GM18909 (cell line): ENCODE measurements around the gene TCF4.
A peak's percentile ranks its signal among the peaks of the same experiment; 100 is the strongest.

ENCODE experiments used
- ATAC-seq: cut with Tn5 transposase; IDR thresholded peaks from one replicate; pipeline ENCODE4 v1.9.1; 2021; ENCODE audit warnings: mild to moderate bottlenecking; ENCODE audit not compliant: unreplicated experiment, poor library complexity

The TCF4 gene

GRCh38 chr18:55419947-55420664, 167.9 kb downstream of the TCF4 start:
- ATAC-seq, result peak; percentile 37

- ATAC-seq, result no peak
Observed at GRCh38 chr18:55419132-55419946, 168.7 kb downstream of the TCF4 start.

GRCh38 chr18:55418439-55418838, 169.6 kb downstream of the TCF4 start:
- ATAC-seq, result no peak

GRCh38 chr18:55416791-55417190, 171.2 kb downstream of the TCF4 start:
- ATAC-seq, result no peak

- ATAC-seq, result peak; percentile 87
Observed at GRCh38 chr18:55415258-55415871, 172.6 kb downstream of the TCF4 start.

GRCh38 chr18:55414475-55414874, 173.5 kb downstream of the TCF4 start:
- no peak for ATAC-seq

GRCh38 chr18:55413474-55413873, 174.5 kb downstream of the TCF4 start:
- no peak for ATAC-seq

GRCh38 chr18:55407774-55408535, 180.0 kb downstream of the TCF4 start:
- ATAC-seq, result no peak

- ATAC-seq, result no peak
Observed at GRCh38 chr18:55407191-55407590, 180.8 kb downstream of the TCF4 start.

- no peak for ATAC-seq
Observed at GRCh38 chr18:55406451-55406991, 181.5 kb downstream of the TCF4 start.

GRCh38 chr18:55405893-55406406, 182.0 kb downstream of the TCF4 start:
- ATAC-seq, result no peak

- ATAC-seq, result no peak
Observed at GRCh38 chr18:55405475-55405874, 182.5 kb downstream of the TCF4 start.

GRCh38 chr18:55404832-55405465, 183.0 kb downstream of the TCF4 start:
- ATAC-seq, result peak; percentile 45

- ATAC-seq, result no peak
Observed at GRCh38 chr18:55404136-55404830, 183.7 kb downstream of the TCF4 start.

- ATAC-seq, result no peak
Observed at GRCh38 chr18:55403421-55403949, 184.5 kb downstream of the TCF4 start.

GRCh38 chr18:55402731-55403405, 185.1 kb downstream of the TCF4 start:
- no peak for ATAC-seq

- no peak for ATAC-seq
Observed at GRCh38 chr18:55401638-55402191, 186.3 kb downstream of the TCF4 start.
